Measurements from ENCODE around the gene UBE3D.
"Not testable (repeated sequence)": the region's sequence is repeated elsewhere in the genome, so short reads cannot be mapped to it uniquely, and the experiment has no call there.

UBE3D gene

DNA sequence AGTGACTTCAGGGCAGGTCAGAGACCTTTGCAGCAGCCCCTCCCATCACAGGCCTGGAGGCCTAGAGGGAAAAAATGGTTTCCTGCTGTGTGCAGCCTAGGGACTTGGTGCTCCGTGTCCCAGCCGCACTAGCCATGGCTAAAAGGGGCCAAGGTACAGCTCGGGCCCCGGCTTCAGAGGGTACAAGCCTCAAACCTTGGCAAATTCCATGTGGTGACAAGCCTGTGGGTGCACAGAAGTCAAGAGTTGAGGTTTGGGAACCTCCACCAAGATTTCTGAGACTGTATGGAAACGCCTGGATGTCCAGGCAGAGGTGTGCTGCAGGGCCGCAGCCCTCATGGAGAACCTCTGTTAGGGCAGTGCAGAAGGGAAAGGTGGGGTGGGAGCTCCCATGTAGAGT is 34.0 kb downstream of the UBE3D start:
- Mint-ChIP-seq H3K4me1 (no peaks in the 10 kb centered on the region), H3K4me3 (no peak overlapping the region), H3K27ac (no peak overlapping the region), H3K36me3 (ENCODE audit: low read depth) (peaks cover 56% of the 10 kb centered on the region), H3K9me3 (peaks cover 24% of the 10 kb centered on the region), H3K27me3 (no peaks in the 10 kb centered on the region)
- DNase-seq (no peak), ATAC-seq (no peak)

DNA sequence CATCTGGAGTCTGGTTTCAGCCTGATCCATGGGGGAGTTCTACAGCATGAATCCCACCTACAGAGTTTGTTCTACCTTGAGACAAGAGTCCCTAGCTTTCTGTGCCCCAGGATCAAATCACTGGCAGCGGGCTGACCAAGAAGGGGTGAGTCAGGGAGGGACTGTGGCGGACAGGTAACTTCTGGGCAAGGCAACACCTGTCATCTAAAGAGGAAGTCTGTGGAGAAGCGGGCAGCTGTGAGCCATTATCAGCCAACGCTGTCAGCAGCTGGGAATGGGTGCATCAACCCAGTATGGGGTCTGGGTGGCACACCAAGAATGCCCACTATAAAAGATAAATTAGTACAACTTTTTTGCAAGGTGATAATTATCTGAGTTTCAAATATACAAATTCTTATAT is 45.9 kb downstream of the UBE3D start:
- H3K4me3 Mint-ChIP-seq = no peak overlapping the region
- H3K27ac Mint-ChIP-seq = no peak overlapping the region
- H3K4me1 Mint-ChIP-seq = no peaks in the 10 kb centered on the region
- no peaks in the 10 kb centered on the region for H3K27me3 Mint-ChIP-seq
- DNase-seq (no peak), ATAC-seq (no peak)
- H3K9me3 Mint-ChIP-seq = peaks cover 5% of the 10 kb centered on the region
- peaks cover 62% of the 10 kb centered on the region for H3K36me3 Mint-ChIP-seq (ENCODE audit: low read depth)

DNA sequence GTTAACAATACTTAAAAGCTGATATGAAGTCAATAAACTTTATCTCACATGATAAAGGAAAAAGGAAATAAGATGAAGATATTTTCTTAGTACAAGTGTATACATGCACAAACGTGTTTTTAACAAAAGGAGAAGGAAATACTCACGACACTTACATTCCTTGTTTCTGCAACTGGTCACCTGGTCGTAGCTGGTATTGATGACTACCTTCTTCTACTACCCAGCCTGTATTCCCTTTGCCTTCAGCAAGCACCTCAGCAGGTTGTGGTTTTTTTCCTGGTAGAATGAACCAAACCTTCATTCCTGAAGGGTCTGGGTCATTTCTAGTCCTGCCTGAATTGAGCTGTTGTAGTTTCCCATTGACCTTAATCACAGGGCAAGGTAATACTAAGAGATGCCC is 54.5 kb downstream of the UBE3D start:
- not testable (repeated sequence) for H3K27ac Mint-ChIP-seq, ATAC-seq, H3K9me3 Mint-ChIP-seq, DNase-seq, H3K27me3 Mint-ChIP-seq, H3K4me3 Mint-ChIP-seq, H3K4me1 Mint-ChIP-seq
- peaks cover 36% of the 10 kb centered on the region for H3K36me3 Mint-ChIP-seq (ENCODE audit: low read depth)

DNA sequence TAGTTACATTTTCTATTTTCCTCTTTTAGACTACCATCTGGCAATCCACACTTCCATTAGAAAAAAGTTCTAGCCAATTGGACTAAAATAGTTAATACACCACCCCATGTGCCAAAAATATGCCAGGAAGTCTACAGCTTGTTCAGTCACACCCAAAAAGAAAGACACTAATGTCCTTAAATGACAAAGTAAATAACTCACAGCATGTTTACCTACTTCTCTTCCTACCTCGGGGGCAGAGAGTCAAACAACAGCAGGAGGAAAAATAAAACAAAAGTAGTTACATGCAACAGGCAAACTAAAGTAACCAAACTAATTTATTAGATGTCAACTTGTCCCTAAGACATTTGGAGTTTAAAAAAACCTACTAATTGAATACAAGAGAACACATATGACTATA is 57.0 kb downstream of the UBE3D start:
- Mint-ChIP-seq H3K36me3 (ENCODE audit: low read depth) (peaks cover 18% of the 10 kb centered on the region), H3K27ac (no peak overlapping the region), H3K9me3 (no peaks in the 10 kb centered on the region), H3K4me1 (peaks cover 9% of the 10 kb centered on the region), H3K4me3 (no peak overlapping the region), H3K27me3 (no peaks in the 10 kb centered on the region)
- ATAC-seq (no peak), DNase-seq (no peak)

DNA sequence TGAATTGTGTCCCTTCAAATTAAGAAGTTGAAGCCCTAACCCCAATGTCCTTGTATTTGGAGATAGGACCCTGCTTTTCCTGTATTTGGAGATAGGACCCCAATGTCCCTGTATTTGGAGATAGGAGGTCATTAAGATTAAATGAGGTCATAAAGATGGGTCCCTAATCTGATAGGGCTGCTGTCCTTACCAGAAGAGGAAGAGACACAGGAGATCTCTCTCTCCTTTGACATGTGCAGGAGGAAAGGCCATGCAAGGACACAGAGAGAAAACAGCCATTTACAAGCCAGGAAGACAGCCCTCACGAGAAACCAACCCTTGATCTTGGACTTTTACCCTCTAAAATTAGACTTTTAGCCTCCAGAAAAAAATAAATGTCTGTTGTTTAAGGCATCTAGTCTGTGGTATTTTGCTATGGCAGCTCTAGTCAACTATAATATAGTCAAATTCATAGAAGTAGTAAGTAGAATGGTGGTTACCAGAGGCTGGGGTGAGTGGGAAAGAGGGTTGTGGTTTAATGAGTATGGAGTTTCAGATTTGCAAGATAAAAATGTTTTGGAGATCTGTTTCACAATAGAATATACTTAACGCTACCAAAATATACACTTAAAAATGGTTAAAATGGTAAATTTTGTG is 59.3 kb downstream of the UBE3D start:
- Mint-ChIP-seq H3K4me3 (no peak overlapping the region), H3K27me3 (no peaks in the 10 kb centered on the region), H3K27ac (no peak overlapping the region), H3K4me1 (peaks cover 9% of the 10 kb centered on the region), H3K36me3 (ENCODE audit: low read depth) (peaks cover 11% of the 10 kb centered on the region), H3K9me3 (no peaks in the 10 kb centered on the region)
- no peak for DNase-seq
- no peak for ATAC-seq

DNA sequence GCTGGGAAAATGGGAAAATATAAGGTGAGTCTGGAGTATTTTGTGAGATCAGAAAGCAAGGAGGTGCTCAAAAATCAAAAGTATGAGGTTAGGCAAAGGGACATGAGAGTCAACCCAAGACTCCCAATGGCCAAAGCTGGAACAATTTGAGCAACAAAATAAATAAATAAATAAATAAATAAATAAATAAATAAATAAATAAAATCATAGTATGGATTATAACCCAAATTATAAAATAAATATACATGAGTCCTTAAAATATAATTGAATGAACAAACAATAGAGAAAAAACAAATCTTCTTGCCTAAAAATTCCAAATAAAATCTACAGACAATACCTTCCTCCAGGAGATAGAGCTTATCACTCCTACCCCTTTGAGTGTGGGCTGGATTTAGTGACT is 69.5 kb downstream of the UBE3D start:
- H3K9me3 Mint-ChIP-seq = no peaks in the 10 kb centered on the region
- H3K4me3 Mint-ChIP-seq = no peak overlapping the region
- H3K27me3 Mint-ChIP-seq = no peaks in the 10 kb centered on the region
- H3K27ac Mint-ChIP-seq = no peak overlapping the region
- no peak for DNase-seq
- peaks cover 27% of the 10 kb centered on the region for H3K36me3 Mint-ChIP-seq (ENCODE audit: low read depth)
- H3K4me1 Mint-ChIP-seq = no peaks in the 10 kb centered on the region
- ATAC-seq = no peak

DNA sequence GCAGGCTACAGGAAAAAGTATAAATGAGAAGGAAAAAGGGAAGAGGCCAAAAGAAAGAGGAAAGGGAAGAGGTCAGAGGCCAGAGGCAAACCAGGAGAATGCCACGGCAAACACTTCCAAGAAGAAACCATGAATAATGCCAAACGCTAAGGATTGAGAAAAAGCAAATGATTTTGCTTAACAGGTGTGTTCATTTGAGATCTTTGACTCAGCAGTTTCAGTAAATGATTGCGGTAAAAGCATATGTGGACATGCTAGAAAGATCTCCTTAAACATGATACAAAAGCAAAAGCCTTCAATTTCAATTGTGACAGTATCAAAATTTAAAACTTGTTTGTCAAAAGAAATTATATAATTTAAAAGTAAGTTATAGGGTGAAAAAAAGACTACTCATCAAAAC is 70.6 kb downstream of the UBE3D start:
- H3K27ac Mint-ChIP-seq = no peak overlapping the region
- H3K36me3 Mint-ChIP-seq (ENCODE audit: low read depth) = peaks cover 28% of the 10 kb centered on the region
- no peak for ATAC-seq

DNA sequence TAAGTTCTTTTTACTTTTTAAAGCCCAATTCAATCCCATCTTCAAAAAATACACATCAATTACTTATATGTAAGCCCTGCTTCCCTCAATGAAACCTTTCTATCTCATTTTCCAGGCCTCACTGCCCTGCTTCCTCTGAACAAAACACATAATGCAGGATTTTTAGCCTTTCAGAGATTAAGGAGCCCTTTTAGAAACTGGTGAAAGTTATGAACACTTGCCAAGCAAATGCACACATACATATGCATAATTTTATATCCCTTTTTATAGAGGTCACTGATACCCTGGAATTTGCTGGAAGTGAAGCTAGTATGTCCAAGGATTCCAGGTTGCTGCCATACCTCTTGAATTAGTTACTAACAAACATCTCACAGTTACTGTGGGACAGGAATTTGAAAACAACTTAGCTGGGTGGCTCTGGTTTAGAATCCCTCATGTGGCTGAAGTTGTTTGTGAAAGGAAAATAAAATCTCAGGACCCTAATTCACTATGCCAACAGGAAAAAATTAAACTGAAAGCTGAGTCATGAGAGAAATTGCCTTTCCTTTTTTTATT is 75.8 kb downstream of the UBE3D start:
- H3K4me1 Mint-ChIP-seq = no peaks in the 10 kb centered on the region
- no peaks in the 10 kb centered on the region for H3K9me3 Mint-ChIP-seq
- H3K36me3 Mint-ChIP-seq (ENCODE audit: low read depth) = peaks cover 18% of the 10 kb centered on the region
- no peak overlapping the region for H3K27ac Mint-ChIP-seq
- H3K27me3 Mint-ChIP-seq = no peaks in the 10 kb centered on the region
- no peak for ATAC-seq
- no peak for DNase-seq
- no peak overlapping the region for H3K4me3 Mint-ChIP-seq

More for the DNA sequence above, 70.6 kb downstream of the UBE3D start:
- Mint-ChIP-seq H3K4me3 (no peak overlapping the region), H3K27me3 (no peaks in the 10 kb centered on the region), H3K4me1 (no peaks in the 10 kb centered on the region), H3K9me3 (no peaks in the 10 kb centered on the region)
- no peak for DNase-seq

DNA sequence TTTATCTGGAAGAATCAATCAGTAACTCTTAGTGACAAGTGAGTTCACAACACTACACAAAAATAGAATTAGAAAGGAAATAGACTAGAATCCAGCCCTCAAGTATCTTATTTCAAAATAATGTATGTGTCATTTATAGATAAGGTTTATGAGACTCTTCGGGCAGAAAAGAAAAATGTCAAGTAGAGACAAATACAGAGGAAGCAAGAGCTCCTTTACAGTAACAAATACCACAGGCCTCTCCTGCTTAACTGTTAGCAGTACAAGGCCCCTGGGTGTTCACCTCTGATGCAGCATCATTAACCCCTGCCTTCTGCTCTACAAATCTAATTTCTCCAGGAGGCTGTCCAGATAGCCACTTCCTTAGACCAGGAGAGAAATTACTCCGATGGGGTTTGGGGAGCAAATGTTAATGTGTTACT is 76.7 kb downstream of the UBE3D start:
- Mint-ChIP-seq H3K4me1 (no peaks in the 10 kb centered on the region), H3K4me3 (no peak overlapping the region), H3K9me3 (no peaks in the 10 kb centered on the region), H3K27me3 (no peaks in the 10 kb centered on the region), H3K27ac (no peak overlapping the region), H3K36me3 (ENCODE audit: low read depth) (peaks cover 14% of the 10 kb centered on the region)
- ATAC-seq = no peak
- no peak for DNase-seq

DNA sequence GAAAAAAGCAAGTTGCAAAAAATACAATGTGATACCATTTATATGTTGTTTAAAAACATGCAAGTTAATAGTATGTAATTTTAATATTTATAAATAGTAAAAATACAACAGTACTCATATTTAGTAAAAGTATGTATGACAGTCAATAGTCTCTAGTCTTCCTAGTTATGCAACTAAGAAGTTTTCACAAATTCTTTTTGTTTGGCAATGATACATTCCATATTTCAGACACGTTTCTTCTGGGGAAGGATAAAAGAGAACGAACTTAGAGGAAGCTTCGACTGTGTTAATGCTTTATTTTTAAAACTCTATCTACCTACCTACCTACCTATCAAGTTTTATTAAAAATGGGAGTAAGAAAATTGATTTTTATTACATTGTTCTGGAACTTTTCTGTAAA is 77.7 kb downstream of the UBE3D start:
- H3K36me3 Mint-ChIP-seq (ENCODE audit: low read depth) = peaks cover 7% of the 10 kb centered on the region
- no peaks in the 10 kb centered on the region for H3K27me3 Mint-ChIP-seq
- DNase-seq (no peak), ATAC-seq (no peak)
- H3K9me3 Mint-ChIP-seq = no peaks in the 10 kb centered on the region
- H3K4me1 Mint-ChIP-seq = no peaks in the 10 kb centered on the region
- H3K4me3 Mint-ChIP-seq = no peak overlapping the region
- no peak overlapping the region for H3K27ac Mint-ChIP-seq

DNA sequence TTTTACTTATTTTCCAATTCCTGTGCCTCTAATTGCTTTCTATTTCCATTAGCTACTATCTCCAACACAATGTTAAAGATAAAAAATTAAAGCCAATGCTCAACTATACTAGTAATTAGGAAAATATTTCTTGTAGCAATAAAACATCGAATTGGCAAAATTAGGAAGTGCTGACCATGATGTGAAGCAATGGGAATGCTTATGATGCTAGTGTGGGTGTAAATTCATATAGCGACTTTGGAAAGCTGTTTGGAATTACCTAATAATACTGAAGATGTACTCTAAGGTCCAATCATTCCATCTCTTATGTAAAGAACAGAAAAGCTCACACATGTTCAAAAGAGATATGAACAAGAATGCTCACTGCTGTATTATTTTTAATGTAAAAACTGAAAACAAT is 78.2 kb downstream of the UBE3D start:
- no peak overlapping the region for H3K4me3 Mint-ChIP-seq
- DNase-seq (no peak), ATAC-seq (no peak)
- peaks cover 2% of the 10 kb centered on the region for H3K36me3 Mint-ChIP-seq (ENCODE audit: low read depth)
- H3K9me3 Mint-ChIP-seq = no peaks in the 10 kb centered on the region
- no peaks in the 10 kb centered on the region for H3K27me3 Mint-ChIP-seq
- H3K27ac Mint-ChIP-seq = no peak overlapping the region
- H3K4me1 Mint-ChIP-seq = no peaks in the 10 kb centered on the region

DNA sequence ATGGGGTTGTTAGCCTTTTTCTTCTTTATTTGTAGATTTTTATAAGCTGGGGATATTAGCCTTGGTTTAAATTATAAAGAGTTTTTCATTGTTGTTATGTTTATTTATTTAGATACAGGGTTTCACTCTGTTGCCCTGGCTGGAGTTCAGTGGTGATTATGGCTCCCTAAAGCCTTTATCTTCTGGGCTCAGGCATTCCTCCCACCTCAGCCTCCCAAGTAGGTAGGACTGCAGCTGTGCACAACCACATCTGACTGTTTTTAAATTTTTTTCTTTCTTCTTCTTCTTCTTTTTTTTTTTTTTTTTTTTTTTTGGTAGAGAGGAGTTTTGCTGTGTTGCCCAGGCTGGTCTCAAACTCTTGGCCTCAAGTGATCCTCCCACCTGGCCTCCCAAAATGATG is 80.9 kb downstream of the UBE3D start:
- Mint-ChIP-seq H3K36me3 (ENCODE audit: low read depth) (no peaks in the 10 kb centered on the region), H3K9me3 (no peaks in the 10 kb centered on the region), H3K4me3 (no peak overlapping the region), H3K27ac (no peak overlapping the region), H3K27me3 (no peaks in the 10 kb centered on the region), H3K4me1 (no peaks in the 10 kb centered on the region)
- ATAC-seq (no peak), DNase-seq (no peak)

DNA sequence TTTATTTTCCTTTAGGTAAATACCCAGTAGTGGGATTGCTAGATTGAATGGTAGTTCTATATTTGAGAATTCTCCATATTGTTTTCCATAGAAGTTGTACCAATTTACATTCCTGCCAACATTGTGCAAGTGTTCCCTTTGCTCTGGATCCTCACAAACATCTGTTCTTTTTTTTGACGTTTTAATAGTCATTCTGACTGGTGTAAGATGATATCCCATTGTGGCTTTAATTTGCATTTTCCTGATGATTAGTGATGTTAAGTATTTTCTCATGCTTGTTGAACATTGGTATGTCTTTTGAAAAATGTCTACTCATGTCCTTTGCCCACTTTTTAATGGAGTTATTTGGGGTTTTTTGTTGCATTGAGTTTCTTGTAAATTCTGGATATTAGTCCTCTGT is 85.6 kb downstream of the UBE3D start:
- peaks cover 2% of the 10 kb centered on the region for H3K36me3 Mint-ChIP-seq (ENCODE audit: low read depth)
- H3K27me3 Mint-ChIP-seq = no peaks in the 10 kb centered on the region
- no peak for DNase-seq
- no peaks in the 10 kb centered on the region for H3K9me3 Mint-ChIP-seq
- no peaks in the 10 kb centered on the region for H3K4me1 Mint-ChIP-seq
- ATAC-seq = no peak
- no peak overlapping the region for H3K27ac Mint-ChIP-seq
- no peak overlapping the region for H3K4me3 Mint-ChIP-seq

DNA sequence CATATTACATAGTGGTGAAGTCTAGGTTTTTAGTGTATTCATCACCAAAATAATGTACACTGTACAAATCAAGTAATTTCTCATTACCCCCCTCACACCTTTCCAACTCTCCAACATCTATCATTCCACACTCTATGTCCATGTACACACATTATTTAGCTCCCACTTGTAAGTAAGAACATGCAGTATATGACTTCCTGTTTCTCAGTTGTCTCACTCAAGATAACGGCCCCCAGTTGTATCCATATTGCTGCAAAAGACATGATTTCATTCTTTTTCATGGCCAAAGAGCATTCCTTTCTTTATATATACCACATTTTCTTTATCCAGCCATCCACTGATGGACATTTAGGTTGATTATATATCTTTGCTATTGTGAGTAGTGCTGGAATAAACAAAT is 86.0 kb downstream of the UBE3D start:
- H3K4me1 Mint-ChIP-seq = no peaks in the 10 kb centered on the region
- no peak overlapping the region for H3K27ac Mint-ChIP-seq
- H3K27me3 Mint-ChIP-seq = no peaks in the 10 kb centered on the region
- H3K4me3 Mint-ChIP-seq = no peak overlapping the region
- ATAC-seq (no peak), DNase-seq (no peak)
- H3K36me3 Mint-ChIP-seq (ENCODE audit: low read depth) = peaks cover 2% of the 10 kb centered on the region
- no peaks in the 10 kb centered on the region for H3K9me3 Mint-ChIP-seq

DNA sequence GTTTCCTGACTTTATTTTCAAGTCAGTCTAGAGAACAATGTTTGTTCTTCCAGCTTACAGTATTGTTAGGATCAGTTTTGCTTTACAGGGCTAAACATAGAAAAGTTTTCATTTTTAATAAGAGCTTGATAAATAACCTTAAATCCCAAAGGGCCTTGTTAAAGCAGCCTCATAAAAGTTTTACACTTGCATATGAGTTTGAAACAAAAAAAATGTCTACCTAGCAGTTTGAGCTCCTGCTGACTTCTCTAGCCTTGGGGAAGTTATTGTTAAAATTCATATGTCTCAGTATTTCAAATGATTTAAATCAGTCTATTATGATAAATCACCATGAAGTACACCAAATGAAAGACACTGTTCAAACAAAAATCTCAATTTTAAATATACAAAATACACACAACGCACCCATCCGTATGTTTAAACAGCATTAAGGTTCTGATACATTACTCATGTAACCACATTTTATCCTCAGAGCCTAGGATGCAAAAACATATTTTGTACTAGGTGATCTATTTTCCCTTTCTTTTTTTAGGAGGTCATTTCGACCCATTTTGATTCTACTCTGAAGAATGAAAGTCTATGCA is 87.2 kb downstream of the UBE3D start:
- Mint-ChIP-seq H3K4me1 (no peaks in the 10 kb centered on the region), H3K36me3 (ENCODE audit: low read depth) (peaks cover 2% of the 10 kb centered on the region), H3K27me3 (no peaks in the 10 kb centered on the region), H3K9me3 (no peaks in the 10 kb centered on the region), H3K27ac (no peak overlapping the region), H3K4me3 (no peak overlapping the region)
- DNase-seq = no peak
- no peak for ATAC-seq

Measured in activated naive CD8-positive, alpha-beta T cell treated with anti-CD3 and anti-CD28 coated beads, Interleukin-2, amount 50 U/mL, for 24 hours (primary cell).